Activated CD4-positive, CD25-positive, alpha-beta regulatory T cell (primary cell): ENCODE data around the gene RIC1.
A peak's percentile ranks its signal among the peaks of the same experiment; 100 is the strongest.
"Not testable (repeated sequence)": the region's sequence is repeated elsewhere in the genome, so short reads cannot be mapped to it uniquely, and the experiment has no call there.

Experiments
- DNase-seq, 4 experiments: peaks; one replicate each; lab custom pipeline; 2025; lab: John Stamatoyannopoulos, UW

Gene RIC1

GRCh38 chr9:5628530-5629311, at the start of gene RIC1:
Gene RIC1 (plus strand): TSS chr9:5629107. CDS start chr9:5629310, 203 bp downstream.
- peak; percentile 67 to 87 (median 78) for DNase-seq

- no peak for DNase-seq
Measured at GRCh38 chr9:5579881-5580280, 49.0 kb upstream of the RIC1 start.

- DNase-seq: no peak
Measured at GRCh38 chr9:5580650-5581049, 48.3 kb upstream of the RIC1 start.

- not testable (repeated sequence) for DNase-seq
Measured at GRCh38 chr9:5581706-5582105, 47.2 kb upstream of the RIC1 start.

GRCh38 chr9:5582835-5583195, 46.1 kb upstream of the RIC1 start:
- DNase-seq: no peak

- DNase-seq: no peak
Measured at GRCh38 chr9:5586391-5586802, 42.5 kb upstream of the RIC1 start.

GRCh38 chr9:5587024-5587423, 41.9 kb upstream of the RIC1 start:
- no peak for DNase-seq

- no peak for DNase-seq
Measured at GRCh38 chr9:5592231-5592630, 36.7 kb upstream of the RIC1 start.

- DNase-seq: no peak
Measured at GRCh38 chr9:5592904-5593303, 36.0 kb upstream of the RIC1 start.

- DNase-seq: no peak
Measured at GRCh38 chr9:5593904-5594303, 35.0 kb upstream of the RIC1 start.

GRCh38 chr9:5596173-5596572, 32.7 kb upstream of the RIC1 start:
- DNase-seq: no peak

GRCh38 chr9:5608298-5609225, 20.3 kb upstream of the RIC1 start:
- DNase-seq: no peak

GRCh38 chr9:5609226-5609596, 19.7 kb upstream of the RIC1 start:
- no peak for DNase-seq

GRCh38 chr9:5610491-5610890, 18.4 kb upstream of the RIC1 start:
- DNase-seq: no peak

GRCh38 chr9:5611321-5612184, 17.4 kb upstream of the RIC1 start:
- DNase-seq: no peak

GRCh38 chr9:5612185-5612530, 16.7 kb upstream of the RIC1 start:
- DNase-seq: no peak

GRCh38 chr9:5614192-5614591, 14.7 kb upstream of the RIC1 start:
- DNase-seq: no peak

- DNase-seq: no peak
Measured at GRCh38 chr9:5614985-5615384, 13.9 kb upstream of the RIC1 start.

GRCh38 chr9:5617749-5618148, 11.2 kb upstream of the RIC1 start:
- DNase-seq: no peak

- DNase-seq: no peak
Measured at GRCh38 chr9:5620494-5620893, 8.4 kb upstream of the RIC1 start.

GRCh38 chr9:5621327-5621726, 7.6 kb upstream of the RIC1 start:
- DNase-seq: no peak

GRCh38 chr9:5622016-5622415, 6.9 kb upstream of the RIC1 start:
- DNase-seq: no peak
